HG03280 (cell line): ENCODE measurements around the gene PITPNC1.
"Not testable (repeated sequence)": the region's sequence is repeated elsewhere in the genome, so short reads cannot be mapped to it uniquely, and the experiment has no call there.

Experiments
- ATAC-seq: cut with Tn5 transposase; IDR thresholded peaks from one replicate; pipeline ENCODE4 v1.9.1; 2021; ENCODE audit warnings: mild to moderate bottlenecking, moderate library complexity; ENCODE audit not compliant: unreplicated experiment

The PITPNC1 gene

DNA sequence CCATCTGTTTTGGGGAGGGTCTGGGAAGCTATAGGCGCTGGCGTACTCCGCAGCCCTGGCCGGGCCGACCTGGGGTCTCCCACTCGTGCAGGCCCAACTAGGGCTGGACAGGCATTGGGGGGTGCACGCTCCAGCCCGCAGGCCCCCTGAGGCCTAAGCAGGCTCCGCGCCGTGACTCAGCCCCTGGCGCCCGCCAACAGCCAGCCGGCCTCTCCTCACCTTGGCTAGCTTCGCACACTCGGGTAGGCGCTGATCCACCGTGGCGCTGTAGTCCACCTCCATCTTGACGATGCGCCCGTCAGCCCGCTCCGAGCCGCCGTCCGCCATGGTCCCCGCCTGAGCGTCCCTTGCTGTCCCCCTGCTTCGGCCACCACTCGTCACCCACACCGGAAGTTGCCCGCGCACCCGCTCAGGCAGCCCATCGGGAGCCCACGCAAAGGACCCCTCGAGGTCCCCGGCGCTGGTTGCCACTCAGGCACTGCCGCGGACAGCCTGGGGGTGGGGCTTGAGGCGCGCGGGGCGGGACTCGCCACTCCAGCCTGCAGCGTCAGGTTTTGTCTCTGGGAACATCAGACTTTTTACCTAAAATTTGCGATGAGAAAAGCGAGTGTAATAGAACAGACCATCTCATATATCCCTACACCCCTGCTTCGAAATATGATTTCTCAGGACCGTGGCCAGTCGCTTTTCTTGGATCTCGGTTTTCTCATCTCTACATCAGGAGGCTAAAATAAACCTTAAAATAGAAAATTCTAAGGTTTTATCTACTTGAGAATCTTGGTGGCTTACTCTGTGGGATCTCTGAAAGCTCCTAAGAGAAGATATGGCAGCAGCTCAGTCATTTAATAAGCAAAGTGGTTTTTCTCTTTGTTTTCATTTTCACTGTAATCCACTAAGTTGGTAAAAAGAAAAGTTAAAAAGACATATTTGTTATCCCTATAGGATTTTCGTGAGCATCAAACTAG, 10.6 kb upstream of the PITPNC1 start, which contains the start of gene PSMD12:
TSS of gene PSMD12 (minus strand) at position 385 of the 965 bp plus-strand sequence. CDS start at position 327, 58 bp downstream.
- peak; percentile 80 for ATAC-seq

DNA sequence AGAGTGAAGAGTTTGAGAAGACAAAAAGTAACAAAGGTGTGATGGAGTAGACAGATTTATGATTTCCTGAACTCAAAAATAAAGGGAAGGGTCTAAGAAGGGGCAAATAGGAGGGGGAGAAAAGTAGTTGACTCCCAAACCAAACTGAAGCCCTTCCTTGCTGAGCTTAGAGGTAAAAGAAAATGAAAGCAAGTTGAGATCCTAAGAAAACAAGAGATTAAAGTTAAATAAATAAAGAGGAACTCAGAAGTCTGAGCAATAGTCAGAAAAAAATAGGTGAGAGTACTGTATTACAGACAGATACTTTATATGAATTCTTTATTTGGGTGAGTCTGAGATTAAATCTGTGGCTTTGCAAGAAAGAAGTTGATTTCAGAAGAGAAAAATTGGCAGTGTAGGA, 7.4 kb upstream of the PITPNC1 start:
- no peak for ATAC-seq

DNA sequence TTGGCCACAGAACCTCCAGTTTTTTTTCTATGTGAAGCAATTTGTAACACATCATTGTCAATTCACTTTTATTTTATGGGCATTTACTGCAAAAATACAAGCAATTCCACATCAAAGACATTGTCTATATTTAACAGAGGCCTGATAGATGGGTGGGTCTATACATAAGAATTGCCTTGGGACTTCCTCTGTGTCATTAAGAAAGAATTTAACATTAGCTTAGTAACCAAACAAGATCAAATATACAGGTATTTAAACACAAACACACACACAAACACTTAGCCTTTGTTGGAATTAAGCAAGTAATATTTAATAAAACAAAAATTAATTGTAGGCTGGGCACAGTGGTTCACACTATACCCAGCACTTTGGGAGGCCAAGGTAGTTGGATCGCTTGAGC, 4.3 kb upstream of the PITPNC1 start:
- ATAC-seq = no peak

DNA sequence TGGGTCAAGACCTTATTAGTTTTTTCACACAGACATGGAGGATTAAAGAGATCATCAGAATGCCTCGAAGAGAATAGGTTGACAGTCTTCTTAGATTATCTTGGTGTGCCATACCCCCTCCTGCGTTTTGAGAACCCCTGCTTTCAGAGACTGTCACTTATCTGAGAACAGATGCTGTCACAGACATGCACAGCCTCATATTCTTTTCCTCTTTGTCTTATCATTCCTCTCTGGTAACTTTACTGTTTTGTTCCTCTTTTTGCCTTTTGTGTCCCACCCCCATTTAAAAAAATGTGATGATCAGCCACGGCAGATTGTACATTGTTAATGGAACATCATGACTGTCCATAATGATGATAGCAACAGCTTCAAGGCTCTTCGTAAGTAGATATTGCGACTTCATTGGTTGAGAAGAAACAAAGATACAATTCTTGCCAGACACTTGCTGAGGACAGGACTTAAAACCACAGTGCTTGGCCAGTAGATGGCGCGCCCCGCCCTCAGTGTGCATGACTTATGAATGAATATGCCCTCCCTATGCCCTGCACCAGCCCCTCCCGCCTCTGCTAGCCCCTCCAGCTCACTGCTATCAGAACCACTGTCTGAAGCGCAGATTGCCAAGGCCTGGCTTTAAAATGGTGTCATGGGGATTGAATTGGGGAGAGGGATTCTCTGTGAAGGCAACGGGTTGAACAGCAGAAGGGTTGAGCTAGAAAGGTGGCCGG, 2.6 kb upstream of the PITPNC1 start:
- ATAC-seq = peak; percentile 36

DNA sequence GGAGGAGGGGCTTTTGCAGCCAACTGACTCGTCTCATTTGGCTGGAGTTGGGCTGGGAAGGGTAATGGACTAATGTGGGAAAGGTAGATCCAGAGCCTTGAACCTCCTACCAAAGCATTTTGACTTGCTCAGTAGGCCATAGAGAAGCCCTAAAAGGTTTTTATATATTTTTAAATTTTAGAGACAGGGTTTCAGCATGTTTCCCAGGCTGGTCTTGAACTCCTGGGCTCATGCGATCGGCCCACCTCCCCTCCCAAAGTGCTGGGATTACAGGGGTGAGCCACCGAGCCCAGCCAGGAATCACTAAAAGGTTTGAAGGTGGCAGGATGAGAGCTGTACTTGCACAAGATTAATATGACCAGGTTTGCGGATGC, 2.0 kb upstream of the PITPNC1 start:
- no peak for ATAC-seq

DNA sequence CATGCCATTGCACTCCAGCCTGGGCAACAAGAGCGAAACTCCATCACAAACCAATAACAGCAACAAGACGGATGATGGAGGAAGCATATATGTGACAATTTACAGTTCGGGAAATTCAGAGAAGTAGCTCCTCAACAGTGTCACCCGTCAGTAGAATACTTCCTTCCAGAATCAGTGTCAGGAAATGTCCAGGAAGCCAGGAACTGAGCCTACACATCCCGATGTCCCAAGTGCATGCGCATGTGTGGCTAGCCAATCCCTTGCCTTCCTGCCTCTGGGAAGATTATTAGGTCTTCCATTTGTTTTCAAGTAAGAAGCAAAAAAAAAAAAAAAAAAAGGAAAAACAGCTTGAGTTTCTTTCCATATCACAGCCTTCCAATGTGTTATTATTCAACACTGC, 1.4 kb upstream of the PITPNC1 start:
- no peak for ATAC-seq

DNA sequence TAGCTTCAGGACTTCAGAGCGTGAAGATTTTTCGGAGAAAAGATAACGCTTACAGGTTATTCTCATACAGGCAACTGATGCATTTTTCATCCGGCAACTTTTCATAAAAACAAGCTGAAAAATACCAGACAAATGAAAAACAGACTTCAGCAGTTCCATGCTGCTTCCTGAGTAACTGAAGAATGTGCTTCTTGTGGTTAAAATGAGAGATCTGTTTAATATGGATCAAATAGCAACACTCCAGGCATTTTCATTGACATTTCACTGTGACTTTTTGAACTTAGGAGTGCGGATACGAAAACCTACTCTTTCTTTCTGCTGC, 705 bp upstream of the PITPNC1 start:
- no peak for ATAC-seq

DNA sequence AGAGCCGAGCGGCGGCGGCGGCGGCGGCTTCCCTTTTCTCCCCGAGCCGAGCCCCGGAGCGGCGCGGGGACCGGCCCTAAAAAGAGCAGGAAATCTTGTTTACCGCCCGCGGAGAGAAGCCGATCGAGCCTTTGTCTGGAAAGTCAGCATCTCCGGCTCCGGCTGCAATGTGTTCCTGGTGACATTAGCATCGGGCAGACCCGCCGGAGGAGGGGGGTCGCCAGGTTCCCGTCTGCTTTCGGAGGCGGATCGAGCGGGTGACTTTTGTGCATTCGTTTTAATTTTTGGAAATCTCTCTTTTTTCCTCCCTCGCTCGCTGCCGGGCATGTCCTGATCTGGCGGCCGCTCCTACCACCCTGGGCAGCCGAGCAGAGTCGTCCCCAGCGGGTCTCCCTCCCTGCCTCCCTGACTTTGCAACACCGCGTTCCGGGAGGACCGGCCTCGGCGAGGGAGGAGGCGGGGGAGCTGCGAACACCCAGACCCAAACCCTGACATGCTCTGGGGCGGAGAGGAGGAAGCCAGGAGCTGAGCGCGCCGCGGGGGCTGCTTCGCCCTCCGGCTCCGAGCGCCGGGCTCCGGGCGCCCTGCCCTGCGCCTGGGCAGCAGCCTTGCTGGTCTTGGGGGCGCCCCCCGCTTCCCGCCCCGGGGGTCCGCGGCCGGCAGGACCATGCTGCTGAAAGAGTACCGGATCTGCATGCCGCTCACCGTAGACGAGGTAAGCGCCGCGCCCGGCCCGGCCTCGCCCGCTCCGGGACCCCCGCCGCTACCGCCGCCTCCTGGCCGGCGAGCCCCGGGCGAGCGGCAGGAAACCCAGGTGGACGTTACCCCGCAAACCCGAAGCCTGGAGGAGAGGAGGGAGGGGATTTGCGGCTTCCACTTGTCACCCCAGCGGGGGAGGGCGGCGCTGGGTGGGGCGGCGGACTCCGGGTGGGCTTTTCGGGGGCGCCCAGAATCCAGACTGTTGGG, 690 bp downstream of the PITPNC1 start:
- ATAC-seq = peak; percentile 15

DNA sequence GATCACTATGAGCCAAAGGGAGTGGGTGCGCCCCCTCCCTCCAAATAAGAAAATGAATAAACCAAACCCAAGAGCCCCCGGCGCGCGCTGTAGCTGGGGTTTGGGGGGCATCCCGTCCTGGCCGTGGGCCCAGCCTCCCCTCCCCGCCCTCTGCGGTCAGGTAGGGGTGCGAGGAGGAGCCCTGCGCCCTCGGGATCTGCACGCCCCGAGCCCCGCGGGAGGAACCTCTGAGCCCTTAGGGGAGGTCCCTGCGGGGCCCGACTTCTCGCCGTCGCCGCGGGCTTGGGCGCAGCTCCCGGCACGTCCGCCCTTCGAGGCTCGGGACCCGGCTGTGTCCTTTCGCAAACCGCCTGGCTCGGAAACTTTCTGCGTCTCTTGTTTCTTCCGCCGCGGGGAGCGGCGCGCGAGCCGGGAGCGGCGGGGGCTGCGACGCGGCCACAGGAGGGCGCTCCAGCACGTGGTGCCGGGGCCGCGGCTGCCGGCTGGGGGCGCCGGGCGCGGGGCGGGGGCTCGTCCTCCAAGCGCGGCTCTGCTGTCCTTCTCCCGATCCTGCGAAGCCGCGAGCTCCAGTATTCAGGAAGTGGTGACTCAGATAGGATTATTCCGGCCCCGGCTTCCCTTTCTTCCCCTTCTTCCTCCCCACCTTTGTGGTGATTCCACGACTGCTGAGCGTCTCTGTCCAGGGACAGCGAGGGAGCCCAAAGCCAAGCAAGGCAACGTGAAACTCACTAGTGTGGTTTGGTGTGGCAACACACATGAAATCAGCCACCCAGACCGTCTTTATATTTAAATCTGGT, 1.6 kb downstream of the PITPNC1 start:
- ATAC-seq = peak; percentile 36

DNA sequence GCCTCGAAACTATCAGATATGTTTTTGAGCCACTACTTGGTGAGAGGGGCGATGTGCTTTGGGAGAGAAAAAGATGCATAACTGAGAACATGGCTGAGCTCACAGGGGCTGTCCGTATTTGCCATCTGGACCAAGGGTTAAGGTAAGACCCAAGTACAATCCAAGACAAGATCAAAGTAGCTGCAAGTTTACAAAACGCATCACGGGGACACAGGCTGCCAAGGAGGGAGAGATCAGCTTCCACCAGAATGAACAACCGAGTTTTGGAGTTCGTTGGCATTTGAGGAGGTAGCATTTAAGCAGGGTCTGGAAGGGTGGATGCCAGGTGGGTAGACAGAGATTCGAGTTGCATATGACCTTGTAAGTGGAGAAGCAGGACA, 2.2 kb downstream of the PITPNC1 start:
- ATAC-seq = no peak

DNA sequence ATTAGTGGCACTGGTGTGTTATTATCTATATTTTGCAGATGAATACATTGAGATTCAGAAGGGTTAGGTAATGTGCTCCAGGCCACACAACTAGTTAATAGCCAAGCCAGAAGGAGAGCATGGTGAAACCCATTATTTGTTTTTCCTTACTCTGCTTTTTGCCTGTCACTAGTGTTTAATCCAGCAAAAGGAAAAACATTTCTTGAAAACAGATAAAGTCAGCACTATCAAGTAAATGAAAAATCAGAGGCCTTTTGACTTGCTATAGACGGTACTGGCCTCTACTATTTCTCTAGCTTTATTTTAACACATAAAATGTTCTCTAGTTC, 4.8 kb downstream of the PITPNC1 start:
- no peak for ATAC-seq

DNA sequence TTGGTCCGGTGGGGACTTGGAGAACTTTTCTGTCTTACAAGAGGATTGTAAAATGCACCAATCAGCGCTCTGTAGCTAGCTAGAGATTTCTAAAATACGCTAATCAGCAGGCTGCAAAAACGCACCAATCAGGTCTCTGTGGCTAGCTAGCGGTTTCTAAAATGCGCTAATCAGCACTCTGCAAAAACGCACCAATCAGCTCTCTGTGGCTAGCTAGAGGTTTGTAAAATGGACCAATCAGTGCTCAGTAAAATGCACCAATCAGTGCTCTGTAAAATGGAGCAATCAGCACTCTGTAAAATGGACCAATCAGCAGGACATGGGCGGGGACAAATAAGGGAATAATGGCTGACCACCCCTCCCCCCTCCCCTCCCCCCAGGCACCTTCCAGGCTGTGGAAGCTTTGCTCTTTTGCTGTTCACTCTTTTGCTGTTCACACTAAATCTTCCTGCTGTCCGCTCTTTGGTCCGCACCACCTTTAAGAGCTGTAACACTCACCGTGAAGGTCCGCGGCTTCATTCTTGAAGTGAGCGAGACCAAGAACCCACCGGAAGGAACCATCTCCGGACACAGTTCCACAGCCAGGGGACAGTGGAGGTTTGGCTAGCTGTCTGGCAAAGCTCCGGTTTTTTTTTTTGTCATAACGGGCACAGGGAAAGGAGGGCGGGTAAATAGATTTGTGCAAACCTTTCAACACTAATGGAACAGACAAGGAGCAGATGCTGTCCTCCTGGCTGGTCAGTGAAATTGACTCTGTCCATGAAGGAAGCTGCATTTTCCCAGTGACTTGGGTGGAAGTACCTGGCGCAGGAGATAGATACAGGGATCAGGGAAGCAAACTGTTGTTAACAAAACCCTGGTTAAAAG, 8.3 kb downstream of the PITPNC1 start:
- ATAC-seq = no peak

DNA sequence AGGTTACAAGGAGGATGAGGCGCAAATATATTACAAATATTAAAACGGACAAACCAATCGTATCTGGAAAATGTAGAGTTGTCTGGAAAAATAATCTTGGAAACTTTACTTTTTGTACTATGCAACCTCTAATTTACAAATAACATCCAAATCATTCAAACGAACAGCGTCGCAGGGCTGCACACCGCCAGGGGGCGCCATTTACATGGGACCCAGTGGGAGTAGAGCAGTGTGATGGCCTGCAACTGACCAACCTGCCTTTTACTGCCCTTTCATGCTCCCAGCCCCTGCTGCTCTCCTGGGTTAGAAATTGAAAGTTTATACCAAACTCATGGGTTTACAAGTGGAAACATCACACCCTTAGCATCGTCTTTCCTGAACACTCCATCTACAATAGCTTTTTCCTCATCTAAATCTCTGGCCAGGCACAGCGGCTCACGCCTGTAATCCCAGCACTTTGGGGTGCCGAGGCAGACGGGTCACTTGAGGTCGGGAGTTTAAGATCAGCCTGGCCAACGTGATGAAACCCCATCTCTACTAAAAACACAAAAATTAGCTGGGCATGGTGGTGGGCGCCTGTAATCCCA, 10.0 kb downstream of the PITPNC1 start:
- no peak for ATAC-seq

DNA sequence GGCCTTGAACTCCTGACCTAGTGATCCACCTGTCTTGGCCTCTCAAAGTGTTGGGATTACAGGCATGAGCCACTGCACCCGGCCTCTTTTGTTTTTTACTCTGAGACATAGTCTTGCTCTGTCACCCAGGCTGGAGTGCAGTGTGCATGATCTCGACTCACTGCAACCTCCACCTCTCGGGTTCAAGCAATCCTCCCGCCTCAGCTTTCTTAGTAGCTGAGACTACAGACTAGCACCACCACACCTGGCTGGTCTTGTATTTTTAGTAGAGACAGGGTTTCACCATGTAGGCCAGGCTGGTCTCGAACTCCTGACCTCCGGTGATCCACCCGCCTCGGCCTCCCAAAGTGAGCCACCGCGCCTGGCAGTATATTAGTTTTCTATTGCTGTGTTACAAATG, 11.5 kb downstream of the PITPNC1 start:
- not testable (repeated sequence) for ATAC-seq

DNA sequence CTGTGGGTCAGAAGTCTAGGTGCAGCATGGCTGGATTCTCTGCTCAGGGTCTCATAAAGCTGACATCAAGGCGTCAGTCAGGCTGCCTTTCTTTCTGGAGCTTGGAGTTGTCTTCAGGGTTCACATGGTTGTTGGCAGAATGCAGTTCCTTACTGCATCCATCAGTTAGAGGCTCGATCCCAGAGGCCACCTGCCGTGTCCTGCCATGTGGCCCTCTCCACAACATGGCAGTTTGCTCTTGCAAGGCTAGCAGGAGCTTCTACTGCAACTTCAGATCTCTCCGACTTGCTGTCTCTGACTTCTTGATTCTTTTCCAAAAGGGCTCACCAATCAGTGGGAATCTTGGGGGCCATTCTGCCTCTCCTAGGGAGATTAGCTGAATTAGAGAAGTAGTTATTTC, 11.9 kb downstream of the PITPNC1 start:
- no peak for ATAC-seq

DNA sequence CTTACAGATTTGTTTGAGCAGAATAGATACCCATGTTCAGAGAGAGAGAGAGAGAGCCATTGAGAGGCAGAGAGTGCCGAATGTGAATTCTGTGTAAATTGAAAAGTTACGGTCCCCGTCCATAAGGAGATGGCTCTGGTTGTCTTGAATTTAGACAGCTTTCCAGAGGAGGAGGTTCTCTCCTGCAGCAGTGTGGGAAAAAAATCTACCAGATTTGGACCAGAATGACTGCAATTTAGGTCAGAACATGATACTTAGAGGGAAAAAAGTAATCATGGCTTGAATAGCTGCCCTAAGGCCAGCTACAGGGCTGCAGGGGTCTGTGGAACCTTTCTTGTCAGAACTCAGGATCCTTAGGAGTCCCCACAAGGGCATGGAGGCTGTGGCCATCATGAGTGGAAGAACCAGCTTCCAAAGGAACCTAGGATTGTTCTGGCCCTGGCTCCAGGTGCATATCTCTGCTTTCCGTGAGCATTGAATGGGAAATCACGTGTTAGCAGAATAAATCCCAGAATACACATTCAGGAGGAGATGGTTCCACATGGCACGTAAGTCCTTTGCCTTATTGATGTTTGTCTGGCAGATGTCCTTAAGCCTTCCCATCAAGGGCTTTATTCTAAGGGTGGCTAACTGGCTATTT, 13.0 kb downstream of the PITPNC1 start:
- no peak for ATAC-seq

DNA sequence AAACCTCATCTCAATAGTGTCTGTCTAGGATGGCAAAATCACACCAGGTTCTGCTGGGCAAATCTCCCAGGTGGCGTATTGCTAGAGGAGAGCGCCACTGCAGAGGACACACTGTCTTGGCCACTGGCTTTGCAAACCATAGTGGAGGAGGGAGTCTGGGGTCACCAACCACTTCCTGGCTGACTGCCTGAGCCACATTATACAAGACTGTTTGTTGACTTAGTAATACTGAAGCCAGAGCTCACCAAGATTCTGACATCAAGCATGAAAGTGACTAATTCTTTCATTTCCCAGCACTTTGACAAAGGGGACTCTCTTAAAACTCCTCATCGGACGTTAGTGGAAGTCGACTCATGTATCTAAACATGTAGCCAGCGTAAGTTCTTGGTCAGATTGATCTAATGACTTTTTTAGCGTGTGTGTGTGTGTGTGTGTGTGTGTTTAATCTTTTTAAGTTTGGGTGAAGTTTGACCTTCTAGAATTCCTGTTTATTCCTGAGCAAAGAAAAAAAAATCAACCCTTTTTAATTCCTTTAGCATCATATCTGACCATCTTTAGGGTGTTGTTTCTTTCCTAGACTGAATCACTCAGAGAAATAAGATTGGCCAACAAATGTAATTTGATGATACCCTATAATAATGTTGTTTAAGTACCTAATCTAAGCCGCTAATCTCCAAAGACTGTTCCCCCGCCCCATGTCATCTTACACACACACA, 13.7 kb downstream of the PITPNC1 start:
- peak; percentile 83 for ATAC-seq

DNA sequence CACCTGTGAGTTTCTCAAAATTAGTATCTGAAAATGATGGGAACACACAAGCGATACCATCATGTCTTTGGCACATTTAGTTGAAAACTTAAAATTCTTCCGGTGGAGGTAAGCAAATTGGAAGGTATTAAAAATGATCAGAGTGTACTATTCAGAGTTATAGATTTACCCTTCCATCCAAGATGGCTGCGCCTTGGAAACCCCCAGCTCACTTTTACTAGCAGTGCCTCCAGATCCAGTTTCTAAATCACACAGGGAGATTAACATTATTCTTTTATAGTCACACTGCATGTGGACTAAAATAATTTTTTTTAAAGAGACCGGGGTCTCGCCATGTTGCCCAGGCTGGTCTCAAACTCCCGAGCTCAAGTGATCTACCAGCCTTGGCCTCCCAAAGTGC, 15.0 kb downstream of the PITPNC1 start:
- ATAC-seq = no peak
